Fibroblast of skin of right quadriceps (primary cell): ENCODE measurements around the gene CEACAM18.
"Not testable (repeated sequence)": the region's sequence is repeated elsewhere in the genome, so short reads cannot be mapped to it uniquely, and the experiment has no call there.

ENCODE experiments used
- DNase-seq: peaks from one replicate; pipeline ENCODE4 v3.0.0-alpha.2; 2013

CEACAM18 gene

DNA sequence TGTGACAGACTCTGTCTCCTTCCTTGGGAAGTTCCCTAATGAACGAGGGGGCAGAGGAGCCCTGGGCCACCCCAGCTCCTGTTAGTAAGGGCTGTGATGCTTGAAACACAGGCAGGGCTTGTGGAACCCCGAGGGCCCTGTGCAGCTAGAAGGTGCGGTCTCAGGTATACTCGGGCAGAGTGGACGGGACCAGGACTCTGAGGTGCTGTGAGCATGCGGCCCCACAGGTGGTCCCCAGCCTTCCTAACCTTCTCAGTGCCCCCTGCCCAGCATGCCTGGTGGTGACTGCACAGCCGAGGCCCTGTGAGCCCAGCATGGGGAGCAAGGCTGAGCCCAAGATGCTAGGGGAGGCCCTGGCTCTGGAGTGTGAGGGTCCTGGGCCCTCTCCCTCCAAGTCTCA lies 16.1 kb upstream of the CEACAM18 start:
- no peak for DNase-seq

DNA sequence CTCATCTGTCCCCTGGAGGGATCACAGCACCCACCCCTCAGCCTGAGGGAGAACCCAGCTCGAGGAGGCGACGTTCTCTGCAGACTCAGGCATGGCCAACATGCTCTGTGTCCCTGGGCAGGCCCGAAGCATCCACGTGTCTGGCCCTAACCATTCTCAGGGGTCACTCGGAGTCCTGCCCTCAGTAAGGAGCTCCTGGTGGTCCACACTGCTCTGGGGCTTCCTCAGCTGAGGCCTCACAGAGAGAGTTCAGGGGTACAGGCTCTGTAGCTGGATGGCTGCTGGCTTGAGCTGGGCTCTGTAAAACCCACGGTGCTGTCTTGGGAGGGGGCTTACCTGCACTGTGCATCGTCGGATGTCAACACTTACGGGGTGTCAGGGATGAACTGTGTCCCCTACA lies 15.7 kb upstream of the CEACAM18 start:
- DNase-seq: no peak

DNA sequence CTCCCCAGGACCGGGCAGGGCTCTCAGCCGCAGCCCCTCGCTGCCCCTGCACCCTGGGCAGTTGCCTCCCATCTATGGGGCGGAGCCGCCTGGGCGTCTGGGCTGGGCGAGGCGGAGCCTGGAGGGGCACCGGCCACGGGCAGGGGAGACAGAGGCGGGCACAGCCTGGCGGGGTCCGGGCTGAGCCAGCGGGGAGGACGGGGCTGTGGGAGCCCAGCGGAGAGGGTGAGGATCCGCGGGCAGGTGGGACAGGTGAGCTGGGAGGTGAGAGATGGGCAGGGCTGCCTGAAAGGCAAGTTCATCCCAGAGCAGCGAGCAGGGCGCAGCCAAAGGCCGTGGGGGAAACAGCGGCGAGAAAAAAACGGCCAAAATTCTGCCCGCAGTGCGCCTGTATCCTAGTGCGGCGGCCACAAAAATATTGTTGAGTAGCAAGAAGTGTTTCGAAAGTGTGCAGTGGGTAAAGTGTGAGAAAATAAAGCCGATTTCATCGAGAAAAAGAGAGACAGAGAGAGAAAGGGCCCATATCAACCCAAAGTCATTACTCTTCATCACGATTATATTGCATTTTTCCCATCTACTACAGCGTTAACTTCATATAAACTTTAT lies 14.3 kb upstream of the CEACAM18 start:
- not testable (repeated sequence) for DNase-seq

DNA sequence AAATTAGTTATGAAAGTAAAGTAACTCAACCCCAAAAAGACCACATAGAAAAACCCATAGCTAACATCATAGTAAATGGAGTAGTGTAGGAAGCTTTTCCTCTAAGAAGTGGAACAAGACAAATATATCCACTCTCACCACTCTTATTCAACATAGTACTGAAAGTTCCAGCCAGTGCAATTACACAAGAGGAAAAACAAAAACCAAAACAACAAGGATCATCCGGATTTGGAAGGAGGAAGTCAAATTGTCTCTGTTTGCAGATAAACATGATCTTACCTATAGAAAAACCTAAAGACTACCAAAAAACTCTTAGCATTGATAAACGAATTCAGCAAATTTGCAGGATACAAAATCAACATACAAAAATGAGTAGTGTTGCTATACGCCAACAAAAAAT lies 11.6 kb upstream of the CEACAM18 start:
- DNase-seq: no peak

DNA sequence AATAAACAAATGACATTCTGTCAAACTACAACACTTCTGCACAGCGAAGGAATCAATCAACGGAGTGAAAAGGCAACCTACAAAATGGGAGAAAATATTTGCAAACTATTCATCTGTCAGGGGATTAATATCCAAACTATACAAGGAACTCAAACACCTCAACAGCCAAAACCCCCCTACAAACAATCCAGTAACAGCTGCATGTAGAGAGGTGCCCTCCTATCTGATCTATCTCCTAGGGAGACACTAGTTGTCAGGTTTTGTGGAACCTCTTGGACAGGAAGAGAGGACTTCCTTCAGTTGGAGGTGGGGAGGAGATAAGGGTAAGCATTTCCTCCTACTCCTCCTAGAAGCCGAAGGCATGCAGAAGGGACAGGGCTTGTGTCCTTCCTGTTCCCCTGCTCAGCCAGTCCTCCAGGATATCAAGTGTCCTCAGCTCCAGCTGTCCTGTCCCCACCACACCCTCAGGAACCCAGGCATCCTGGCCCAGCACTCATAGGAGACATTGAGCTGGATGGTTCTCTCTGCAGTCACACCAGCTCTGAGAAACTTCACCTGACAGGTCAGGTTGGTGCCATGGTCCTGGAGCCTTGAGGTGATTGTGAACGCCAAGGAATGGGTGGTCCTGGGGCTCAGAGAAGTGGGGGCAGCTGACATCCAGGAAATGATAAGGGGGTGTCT lies 10.3 kb upstream of the CEACAM18 start:
- no peak for DNase-seq

DNA sequence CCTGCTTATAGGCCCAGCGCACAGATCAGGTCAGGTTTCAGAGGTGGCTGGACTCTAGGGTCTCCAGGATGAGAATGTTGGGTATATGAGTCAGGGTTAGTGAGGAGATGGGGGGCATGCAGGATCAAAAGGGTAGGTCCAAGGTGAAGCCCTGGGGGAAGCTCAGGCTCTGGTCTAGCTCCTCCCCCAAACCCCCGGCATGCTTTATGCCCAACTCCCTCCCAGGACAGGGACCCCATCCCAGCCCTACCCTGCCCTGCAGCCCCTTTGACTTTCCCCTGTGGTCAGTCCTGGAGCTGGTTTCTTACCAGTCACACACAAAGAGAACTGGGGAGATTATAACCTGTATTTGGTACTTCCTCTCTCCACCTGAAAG lies 9.8 kb upstream of the CEACAM18 start:
- no peak for DNase-seq

DNA sequence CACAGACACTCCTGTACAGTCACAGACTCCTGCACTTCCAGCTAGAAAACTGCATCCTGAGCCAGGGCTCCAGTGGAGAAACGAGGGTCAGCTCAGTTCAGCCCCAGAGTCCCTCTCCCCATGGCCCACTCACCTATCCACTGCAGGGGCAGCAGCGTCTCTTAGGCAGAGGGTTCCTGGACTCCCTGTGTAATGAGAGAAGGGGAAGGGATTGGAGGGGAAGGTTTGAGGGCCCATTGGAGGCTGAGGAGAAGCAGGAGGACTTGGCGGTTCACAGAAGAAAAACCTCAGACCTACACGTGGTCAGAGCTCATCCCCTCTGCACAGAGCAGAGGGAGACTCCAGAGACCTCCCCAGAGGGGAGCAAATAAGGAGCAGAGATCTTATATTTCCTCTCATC lies 9.2 kb upstream of the CEACAM18 start:
- DNase-seq: no peak

DNA sequence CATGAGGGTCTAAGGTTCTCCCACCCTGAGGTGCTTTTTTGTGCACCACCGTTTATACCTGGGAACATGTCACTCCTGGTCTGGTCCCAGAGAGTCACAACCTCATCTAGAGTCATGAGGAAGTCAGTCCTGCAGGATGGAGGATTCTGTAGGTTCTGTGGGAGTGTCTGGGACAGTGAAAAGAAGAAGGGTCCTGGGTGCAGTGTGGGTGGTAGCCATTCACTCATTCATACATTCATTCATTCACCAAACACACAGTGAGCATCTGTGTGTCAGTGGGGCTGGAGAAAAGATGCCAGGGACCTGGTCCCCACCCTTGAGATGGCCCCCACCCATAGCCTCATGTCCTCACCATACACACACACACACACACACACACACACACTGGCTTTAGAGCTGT lies 8.7 kb upstream of the CEACAM18 start:
- DNase-seq: no peak

DNA sequence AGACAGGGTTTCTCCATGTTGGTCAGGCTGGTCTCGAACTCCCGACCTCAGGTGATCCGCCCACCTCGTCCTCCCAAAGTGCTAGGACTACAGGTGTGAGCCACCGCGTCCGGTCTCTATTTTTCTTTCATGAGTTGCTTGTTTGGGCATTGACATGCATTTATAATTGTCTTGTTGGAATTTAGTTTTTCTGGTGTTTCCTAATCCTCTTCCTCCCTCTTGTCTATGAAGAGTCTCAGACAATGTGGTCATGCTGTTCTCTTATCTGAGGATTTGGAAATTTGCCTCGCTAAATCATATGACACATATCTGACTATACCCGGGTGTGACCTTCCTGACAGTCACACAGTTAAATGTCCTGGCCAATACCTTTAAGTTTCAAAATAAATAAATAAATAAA lies 7.4 kb upstream of the CEACAM18 start:
- DNase-seq: no peak

DNA sequence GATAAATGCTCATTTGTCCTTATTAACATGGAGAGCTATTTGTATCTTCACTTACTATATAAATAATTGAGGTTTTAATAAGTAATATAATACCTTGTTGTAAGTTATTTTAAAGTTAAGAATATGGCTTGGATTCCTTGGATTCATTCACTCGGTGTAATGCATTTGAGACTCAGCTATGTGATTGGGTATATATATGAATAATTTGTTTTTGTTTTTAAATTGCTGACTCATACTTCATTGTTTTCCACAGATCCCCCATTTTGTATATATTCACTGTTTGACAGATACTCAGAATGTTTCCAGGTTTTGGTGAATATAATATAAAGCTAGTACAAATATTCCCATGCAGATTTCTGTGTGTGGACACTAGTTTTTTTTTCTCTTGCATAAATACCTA lies 6.8 kb upstream of the CEACAM18 start:
- no peak for DNase-seq

DNA sequence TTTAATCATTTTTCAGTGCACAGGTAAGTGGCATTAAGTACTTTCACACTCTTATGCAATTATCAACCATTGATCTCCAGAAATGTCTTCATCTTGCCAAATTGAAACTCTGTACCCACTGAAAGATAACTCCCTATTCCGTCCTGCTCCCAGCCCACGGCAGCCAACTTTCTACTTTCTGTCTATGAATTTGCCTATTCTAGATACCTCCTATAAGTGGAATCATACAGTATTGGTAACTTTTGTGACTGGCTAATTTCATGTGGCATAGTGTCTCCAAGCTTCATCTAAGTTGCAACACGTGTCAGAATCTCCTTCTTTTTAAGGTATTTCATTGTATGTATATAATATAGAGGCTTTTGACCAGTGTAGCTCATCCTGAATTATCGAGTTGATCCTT lies 5.7 kb upstream of the CEACAM18 start:
- no peak for DNase-seq

DNA sequence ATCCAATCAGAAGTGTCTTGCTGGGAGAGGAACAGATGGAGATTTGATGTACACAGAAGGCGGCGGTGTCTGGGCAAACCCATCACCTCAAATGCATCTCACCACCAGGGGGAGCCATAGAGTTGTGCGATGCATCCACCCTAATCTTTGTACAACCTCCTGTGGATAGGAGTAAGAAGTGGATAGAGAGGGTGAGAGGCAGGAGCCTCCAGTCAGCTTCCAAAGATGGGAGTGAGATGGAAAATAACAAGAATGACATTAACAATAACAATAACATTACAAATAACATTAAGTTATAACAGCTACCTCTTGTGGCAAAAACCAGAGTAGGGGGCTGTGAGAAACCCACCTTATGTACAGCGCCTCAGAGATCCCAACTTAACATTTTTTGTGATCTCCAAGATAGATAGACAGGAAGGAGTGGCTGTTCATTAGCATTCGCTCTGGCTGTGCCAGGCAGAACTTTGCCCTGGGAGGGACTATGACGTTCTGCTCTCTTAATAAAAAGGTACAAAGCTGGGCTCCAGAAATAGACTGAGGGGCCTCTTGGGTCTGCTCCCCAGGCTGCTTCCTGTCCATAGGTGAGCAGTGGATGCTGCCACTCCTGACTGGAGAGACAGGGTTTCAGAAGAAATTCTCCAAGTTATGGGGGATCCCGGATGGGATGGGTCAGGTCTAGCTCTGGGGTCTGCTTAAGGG lies 5.2 kb upstream of the CEACAM18 start:
- DNase-seq: peak; percentile 45

DNA sequence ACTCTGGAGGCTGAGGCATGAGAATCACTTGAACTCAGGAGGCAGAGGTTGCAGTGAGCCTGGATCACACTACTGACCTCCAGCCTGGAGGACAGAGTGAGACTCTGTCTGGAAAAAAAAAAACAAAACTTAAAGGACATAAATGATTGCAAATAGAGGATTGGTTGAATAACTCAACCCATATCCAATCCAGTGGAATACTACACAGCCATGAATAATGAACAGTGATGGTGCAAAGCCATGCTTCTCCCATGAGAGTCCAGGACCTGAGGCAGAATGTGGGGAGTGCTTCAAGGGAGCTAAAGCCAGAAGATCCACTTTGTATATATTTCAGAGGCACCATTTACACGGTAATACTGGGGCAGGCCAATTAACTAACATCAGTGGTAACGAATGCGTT lies 2.2 kb upstream of the CEACAM18 start:
- DNase-seq: no peak

DNA sequence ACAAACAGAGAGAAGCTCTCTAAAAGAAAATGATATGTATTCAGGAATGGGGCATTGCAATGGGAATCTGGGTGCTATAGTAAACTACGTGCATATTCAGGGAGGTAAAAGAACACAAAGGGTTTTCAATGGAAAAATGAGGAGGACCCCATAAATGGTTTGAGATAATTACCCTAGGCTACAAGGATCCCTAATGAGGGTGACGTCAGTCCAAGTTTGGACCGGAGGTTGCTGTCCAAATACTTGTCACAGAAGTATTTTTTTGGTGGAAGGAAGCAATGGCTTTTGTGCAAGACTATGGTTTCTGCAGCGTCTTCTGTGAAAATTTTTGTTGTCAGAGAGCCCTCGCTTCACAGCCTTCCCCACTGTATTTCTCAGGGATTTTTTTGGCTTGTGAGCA lies 995 bp upstream of the CEACAM18 start:
- no peak for DNase-seq

DNA sequence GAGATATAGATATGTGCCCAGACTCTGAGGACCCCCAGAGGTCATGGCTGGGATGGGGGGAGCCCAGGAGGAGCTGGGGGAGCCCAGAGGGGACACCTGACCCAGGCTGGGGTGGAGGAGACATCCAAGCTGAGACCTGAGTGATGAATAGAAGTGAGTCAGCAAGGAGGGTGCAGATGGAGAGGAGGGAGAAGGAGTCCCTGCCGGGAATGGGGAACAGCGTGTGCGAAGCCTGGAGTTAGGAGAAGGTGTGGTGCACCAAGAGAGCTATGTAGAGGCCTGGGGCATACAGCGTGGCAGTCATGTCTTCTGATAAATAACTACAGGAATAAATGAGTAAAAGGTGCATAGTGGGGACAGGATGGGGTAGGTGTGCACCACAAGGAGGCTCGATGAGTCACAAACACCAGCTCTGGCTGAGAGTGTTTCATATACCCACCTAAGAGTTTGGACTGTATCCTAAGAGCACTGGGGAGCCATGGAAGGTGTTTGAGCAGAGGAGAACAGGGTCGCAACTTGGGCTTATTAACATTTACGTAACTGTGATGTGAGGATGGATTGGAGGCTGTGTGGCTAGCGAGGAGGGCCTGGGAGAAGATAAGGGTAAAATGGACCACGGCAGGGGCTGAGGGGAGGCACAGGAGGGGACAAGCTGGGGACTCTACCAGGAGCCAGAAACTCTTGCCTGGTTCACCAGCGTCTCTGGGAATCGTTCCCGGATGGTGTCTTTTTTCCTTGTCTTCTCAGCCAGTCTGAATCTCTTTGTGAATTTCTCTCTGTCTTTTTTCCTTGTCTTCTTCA lies 1.4 kb downstream of the CEACAM18 start:
- no peak for DNase-seq

DNA sequence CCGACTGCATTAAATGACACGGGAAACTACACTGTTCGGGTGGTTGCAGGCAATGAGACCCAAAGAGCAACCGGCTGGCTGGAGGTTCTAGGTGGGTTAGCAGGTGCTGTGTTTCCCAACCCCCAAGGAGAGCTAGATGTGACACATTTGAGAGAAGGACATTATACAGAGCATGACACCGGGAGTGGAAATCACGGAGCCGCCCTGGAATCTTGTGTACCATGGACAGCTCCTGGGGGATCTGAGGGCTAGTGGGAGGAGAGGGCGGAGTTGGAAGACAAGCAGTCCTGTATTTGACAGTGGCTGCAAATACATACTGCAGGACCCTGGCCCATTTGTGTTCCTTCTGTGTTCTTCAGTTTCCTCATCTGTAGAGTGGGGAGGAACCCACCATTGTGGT lies 2.3 kb downstream of the CEACAM18 start:
- no peak for DNase-seq

DNA sequence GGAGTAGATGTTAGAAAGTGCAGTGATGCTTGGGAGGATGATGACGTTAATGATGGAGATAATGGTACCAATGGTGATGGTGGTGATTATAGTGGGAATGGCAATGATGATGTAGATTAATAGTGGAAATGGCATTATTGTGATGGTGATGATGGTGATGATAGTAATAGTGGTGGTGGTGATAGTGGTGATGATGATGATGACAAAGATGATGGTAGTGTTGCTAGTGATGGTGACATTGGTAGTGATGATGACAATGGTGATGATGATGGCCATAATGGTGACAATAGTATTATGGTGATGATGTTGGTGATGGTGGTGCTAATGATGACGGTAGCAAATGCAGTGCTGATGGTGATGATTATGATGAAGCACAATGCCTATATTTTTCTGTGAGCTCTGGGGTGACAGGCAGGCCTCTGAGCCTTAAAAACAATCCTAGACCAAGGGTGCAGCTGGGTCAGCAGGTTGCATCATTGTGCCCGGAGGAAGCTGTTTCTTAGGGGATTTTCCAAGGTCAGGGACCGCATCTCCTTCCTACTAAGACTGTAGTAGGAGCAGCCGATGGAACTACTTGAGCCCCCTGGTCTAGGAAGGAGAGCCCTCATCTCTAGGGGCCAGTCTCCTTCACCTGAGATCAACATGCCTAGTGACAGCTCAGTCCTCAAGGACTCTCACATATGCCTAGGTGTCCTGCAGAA lies 7.8 kb downstream of the CEACAM18 start:
- DNase-seq: no peak

DNA sequence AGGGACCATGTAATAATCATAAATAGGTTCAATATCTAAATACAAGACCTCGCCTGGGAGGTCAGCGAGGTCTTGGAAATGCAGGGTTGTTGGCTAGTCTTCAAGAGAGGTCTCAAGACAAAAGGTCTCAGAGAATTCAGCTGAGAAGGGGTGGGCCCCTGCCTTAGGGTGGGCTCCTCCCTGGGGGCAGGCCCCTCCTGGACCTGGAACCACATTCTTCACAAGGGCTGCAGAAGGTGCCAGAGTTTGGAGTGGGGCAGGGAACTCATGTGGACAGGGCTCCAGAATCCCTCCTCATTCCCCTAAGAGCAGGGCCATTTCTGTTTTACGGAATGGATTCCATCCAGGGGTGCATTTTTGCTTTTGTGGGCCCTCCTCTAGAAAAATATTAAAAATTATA lies 10.2 kb downstream of the CEACAM18 start:
- DNase-seq: no peak

DNA sequence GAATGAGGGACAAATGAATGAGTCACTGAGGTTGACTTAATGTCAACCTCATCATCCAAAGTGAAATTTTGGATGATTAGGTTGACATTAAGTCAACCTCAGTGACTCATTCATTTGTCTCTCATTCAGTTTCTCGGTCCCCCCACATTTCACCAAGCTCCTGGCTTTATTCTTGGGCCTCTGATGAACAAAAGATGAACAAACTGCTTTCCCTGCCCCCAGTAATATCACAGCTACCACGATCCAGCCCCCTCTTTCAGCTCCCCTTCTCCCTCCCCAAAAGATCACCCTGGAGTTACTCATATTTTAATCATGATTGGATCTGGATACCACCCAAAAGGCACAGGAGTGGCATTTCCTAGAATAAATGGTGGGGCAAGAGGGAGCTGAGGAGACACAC lies 10.8 kb downstream of the CEACAM18 start:
- DNase-seq: no peak

DNA sequence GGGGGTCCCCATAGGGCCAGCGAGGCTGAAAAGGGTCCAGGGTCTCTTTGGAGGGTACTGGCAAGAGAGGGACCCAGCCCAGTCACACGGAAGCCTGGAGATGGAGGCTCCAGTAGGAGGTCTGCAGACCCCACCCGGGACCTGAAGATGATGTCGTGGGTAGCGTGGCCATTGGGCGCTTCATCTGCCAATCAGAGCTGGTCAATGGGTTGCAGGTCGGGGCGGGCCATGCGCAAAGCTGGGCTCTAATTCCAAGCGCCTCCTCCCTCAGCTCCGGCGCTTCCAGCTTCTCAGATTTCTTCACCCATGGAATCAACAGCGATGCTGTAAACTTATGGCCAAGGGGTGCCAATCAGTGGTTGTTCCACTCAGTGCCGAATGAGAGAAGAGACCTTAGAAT lies 12.3 kb downstream of the CEACAM18 start:
- DNase-seq: no peak

DNA sequence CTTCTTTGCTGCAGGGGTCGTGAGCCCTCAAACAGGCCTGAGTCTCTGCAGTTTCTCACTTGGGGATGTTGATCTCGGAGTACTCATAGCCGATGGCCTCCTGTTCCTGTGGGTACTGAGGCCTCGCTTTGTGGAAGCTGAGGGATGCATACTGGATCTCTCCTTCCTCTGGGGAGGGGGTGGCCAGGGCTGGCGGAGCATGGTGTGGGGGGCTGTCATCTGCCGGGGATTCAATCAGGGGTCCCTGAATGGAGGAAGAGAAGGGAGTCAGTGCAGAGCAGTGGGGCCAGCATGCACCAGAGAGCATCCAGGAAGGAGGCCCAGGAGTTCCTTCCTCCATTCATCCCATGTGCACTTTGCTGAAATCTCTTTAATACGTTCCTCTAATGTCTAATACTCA lies 13.2 kb downstream of the CEACAM18 start:
- DNase-seq: no peak

DNA sequence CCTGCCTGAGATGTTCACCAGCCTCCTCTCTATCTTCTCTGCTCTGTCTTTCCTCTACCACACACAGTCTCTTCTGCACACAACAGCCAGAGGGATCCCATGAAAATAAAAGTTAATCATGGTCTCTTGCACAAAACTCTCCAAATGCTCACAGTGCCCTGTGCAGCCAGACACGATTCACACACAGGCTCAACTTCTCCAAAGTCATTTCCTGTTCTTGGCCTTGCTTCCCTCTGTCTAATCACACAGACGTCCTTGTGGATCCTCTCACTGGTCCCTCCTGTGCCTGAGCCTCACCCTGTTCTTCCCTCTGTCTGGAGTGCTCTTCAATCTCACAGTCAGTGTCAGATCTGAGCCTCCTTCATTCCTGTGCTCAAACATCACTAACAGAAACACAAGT lies 15.4 kb downstream of the CEACAM18 start:
- DNase-seq: no peak

DNA sequence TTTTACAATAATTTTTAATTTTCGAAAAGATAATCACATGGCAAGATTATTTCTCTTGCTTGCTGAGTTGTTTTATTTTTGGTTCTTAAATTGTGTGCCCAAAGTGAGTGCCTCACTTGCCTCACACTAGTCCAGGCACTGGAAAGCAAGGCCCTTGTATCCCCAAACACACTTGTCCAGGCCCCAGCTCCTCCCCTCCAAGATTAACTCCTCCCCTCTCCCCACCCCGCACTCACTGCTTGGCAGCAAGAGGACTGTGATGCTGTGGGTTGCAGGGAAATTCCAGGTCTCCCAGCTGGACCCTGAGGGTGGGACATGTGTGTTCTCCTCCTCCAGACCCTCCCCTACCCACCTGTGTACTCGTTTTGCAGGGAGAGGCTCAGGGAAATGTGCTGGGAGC lies 19.3 kb downstream of the CEACAM18 start:
- DNase-seq: no peak
